ENCODE data around the gene FNIP2. TPM values are rescaled to one million over a fixed set of nuclear protein-coding genes. Genes with fewer than 3 reads are reported as not detected.

FNIP2 gene
- total RNA-seq, 4 donors from 2014 or later: 21.4 to 31.7 (median 28.1) TPM

GRCh38 chr4:158850800-158851644 lies 82.2 kb downstream of the FNIP2 start:
- no peak overlapping the region for H3K4me3 ChIP-seq
- H3K36me3 ChIP-seq: peaks cover 19% of the 10 kb centered on the region
- H3K27me3 ChIP-seq: no peaks in the 10 kb centered on the region
- H3K4me1 ChIP-seq: peaks cover 5% of the 10 kb centered on the region
- DNase-seq (ENCODE audit: low spot score in 2 of 2): no peak
- H3K9me3 ChIP-seq: no peaks in the 10 kb centered on the region
- TF ChIP-seq CTCF (IDR thresholded peaks at IDR 0.05) (peak; percentile 51 to 55), EP300 (IDR thresholded peaks at IDR 0.05) (no peak), POLR2A (IDR thresholded peaks at IDR 0.05) (no peak)
- peak overlapping the region; percentile 6 for H3K27ac ChIP-seq
- 47% methylated on average over 7 of the region's 7 CpGs for WGBS

- no peak for DNase-seq (ENCODE audit: low spot score in 2 of 2)
- peaks cover 5% of the 10 kb centered on the region for H3K36me3 ChIP-seq
- 94% methylated on average over 6 of the region's 6 CpGs for WGBS
- no peak overlapping the region for H3K27ac ChIP-seq
- H3K27me3 ChIP-seq: no peaks in the 10 kb centered on the region
- H3K4me3 ChIP-seq: no peak overlapping the region
- peaks cover 5% of the 10 kb centered on the region for H3K4me1 ChIP-seq
- no peaks in the 10 kb centered on the region for H3K9me3 ChIP-seq
- TF ChIP-seq CTCF (IDR thresholded peaks at IDR 0.05): no peak
- TF ChIP-seq POLR2A (IDR thresholded peaks at IDR 0.05): no peak
- TF ChIP-seq EP300 (IDR thresholded peaks at IDR 0.05): no peak
- no peak for TF ChIP-seq POLR2AphosphoS5 (IDR thresholded peaks at IDR 0.05)
Measured at GRCh38 chr4:158854236-158854635, 85.4 kb downstream of the FNIP2 start.

GRCh38 chr4:158856852-158857251 lies 88.0 kb downstream of the FNIP2 start:
- Histone ChIP-seq H3K36me3 (peaks cover 28% of the 10 kb centered on the region), H3K4me3 (no peak overlapping the region), H3K27ac (no peak overlapping the region), H3K27me3 (no peaks in the 10 kb centered on the region), H3K4me1 (no peaks in the 10 kb centered on the region), H3K9me3 (no peaks in the 10 kb centered on the region)
- TF ChIP-seq CTCF (IDR thresholded peaks at IDR 0.05) (peak in 1 of 2 donors; percentile 38), EP300 (IDR thresholded peaks at IDR 0.05) (no peak), POLR2AphosphoS5 (IDR thresholded peaks at IDR 0.05) (no peak)
- WGBS: 82% methylated on average over 2 of the region's 2 CpGs
- no peak for DNase-seq (ENCODE audit: low spot score in 2 of 2)

- Histone ChIP-seq H3K4me3 (no peak overlapping the region), H3K27me3 (no peaks in the 10 kb centered on the region), H3K27ac (no peak overlapping the region), H3K9me3 (no peaks in the 10 kb centered on the region), H3K36me3 (peaks cover 38% of the 10 kb centered on the region), H3K4me1 (no peaks in the 10 kb centered on the region)
- DNase-seq (ENCODE audit: low spot score in 2 of 2): no peak
- TF ChIP-seq POLR2A (IDR thresholded peaks at IDR 0.05): no peak
- TF ChIP-seq CTCF (IDR thresholded peaks at IDR 0.05): no peak
- no peak for TF ChIP-seq EP300 (IDR thresholded peaks at IDR 0.05)
- no peak for TF ChIP-seq POLR2AphosphoS5 (IDR thresholded peaks at IDR 0.05)
- 93% methylated on average over 1 of the region's 1 CpG for WGBS
Measured at GRCh38 chr4:158857951-158858350, 89.1 kb downstream of the FNIP2 start.

GRCh38 chr4:158858410-158859199 lies 89.8 kb downstream of the FNIP2 start:
- no peak for DNase-seq (ENCODE audit: low spot score in 2 of 2)
- H3K27ac ChIP-seq: no peak overlapping the region
- H3K27me3 ChIP-seq: no peaks in the 10 kb centered on the region
- H3K36me3 ChIP-seq: peaks cover 44% of the 10 kb centered on the region
- no peaks in the 10 kb centered on the region for H3K9me3 ChIP-seq
- TF ChIP-seq CTCF (IDR thresholded peaks at IDR 0.05): no peak
- no peak for TF ChIP-seq POLR2A (IDR thresholded peaks at IDR 0.05)
- TF ChIP-seq EP300 (IDR thresholded peaks at IDR 0.05): no peak
- TF ChIP-seq POLR2AphosphoS5 (IDR thresholded peaks at IDR 0.05): no peak
- H3K4me1 ChIP-seq: no peaks in the 10 kb centered on the region
- WGBS: 88% methylated on average over 6 of the region's 6 CpGs
- no peak overlapping the region for H3K4me3 ChIP-seq
